ENCODE data around the gene PLEKHA5.
"Not testable (repeated sequence)": the region's sequence is repeated elsewhere in the genome, so short reads cannot be mapped to it uniquely, and the experiment has no call there.

PLEKHA5 gene

DNA sequence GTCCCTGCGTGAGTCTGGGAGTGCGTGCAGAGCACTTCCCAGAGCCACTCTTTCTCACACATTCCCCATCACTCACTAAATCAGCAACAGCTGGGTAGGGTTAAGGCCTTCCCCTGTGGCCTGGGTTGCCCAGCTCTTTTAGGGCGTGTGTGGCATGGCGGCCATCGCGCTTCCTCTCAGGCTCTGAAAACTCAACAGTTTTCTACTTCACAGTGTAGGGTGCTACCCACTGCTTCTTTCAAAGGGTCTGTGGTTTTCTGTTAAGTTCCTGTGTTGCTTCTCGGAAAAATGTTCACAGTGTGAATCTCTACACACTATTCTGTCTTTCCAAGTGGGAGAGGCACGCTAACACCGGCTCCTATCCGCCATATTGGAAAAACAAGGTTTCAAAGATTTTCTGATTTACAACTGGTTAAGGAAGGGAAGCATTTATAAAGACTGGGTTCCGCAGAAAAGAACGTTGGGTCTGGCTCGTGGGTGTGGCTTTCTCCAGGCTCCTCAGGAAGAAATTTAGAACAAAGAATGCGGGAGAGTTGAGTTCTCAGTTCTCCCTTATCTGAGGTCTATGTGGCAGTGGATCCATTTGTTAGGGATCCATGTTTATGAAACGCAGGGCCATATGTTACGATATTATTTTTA lies 274.8 kb downstream of the PLEKHA5 start:
- no peak for DNase-seq (ENCODE audit: low spot score)

DNA sequence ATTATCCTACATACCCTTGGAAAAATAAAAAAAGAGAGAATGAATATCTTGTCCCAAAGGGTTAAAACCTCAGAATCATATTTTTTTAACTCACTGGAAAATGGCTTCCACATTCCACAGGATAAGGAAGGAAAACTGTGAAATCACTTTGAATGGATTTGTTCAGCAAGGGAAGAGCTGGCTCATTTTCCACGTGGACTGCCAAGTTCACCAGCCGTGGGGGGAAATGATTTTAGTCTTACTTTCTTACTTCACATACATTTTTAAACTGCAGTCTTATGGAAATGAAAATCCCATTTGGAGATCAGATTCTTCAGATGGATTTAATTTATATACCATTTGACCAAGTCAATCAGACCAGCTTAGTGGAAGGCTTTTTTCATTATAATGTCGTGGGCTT lies 279.8 kb downstream of the PLEKHA5 start:
- no peak for DNase-seq (ENCODE audit: low spot score)

- DNase-seq (ENCODE audit: low spot score): no peak
Measured at GRCh38 chr12:19410211-19410610, 280.7 kb downstream of the PLEKHA5 start.

GRCh38 chr12:19410629-19411185 lies 281.2 kb downstream of the PLEKHA5 start:
- DNase-seq (ENCODE audit: low spot score): no peak

DNA sequence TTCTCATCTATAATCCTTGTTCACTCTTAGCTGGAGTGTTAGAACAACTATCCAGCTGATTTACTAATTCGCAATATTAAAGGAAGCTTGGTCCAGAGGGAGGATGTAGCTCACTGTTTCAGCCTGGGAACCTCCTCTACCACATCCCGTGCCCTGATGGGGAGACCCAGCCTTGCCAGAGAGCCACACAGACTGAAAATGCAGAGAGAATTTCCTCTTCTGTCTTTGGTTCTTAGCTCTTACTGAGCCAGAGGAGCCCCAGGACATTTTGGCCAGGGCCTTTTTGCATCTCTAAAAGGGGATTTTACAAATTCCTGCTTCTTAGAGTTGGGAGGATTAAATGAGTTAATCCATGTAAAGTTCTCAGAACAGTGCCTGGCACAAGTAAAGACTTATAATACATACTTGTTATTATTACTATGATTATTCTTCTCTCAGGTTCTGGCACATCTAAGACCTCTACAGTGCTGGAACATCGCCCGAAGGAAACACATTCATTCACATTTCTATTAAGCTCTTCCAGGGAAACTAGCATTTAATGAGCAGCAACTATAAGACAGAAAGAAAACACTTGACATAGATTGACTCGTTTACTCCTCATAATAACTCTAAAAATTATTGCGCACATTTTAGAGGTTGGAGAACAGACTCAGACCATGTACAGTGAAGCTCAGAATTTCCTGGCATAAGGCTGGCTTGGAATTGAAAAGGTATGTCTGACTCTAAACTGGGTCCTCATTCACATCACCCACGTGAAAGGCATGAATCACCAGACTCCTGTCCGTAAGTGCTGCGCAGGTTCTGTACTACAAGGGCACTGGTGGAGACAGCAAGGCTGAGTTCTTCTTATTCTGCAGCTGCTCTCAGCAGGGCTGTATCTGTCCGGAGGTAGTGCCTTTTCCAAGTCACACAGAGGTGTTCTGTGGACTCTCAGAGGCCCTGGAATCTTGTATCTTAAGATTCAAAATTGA lies 282.0 kb downstream of the PLEKHA5 start:
- no peak for DNase-seq (ENCODE audit: low spot score)

DNA sequence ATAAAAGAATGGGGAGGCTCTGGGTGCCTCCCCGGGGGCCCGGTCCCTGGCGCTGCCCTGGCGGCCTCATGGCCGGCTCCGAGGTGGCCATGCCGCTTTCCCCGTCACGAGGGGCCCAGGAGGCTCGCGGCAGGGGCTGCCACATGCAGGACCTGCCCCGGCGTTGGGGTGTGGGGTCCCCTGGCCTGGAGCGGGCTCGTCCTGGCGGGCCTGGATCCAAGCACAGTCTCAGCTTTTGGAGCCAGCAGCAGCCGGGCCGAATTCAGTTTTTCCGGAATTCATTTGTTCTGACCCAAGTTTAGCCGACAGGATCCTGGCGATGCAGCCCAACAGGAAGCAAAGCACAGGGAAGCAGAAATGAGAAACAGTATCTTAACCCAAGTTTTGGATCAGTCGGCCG lies 283.3 kb downstream of the PLEKHA5 start:
- no peak for DNase-seq (ENCODE audit: low spot score)

- not testable (repeated sequence) for DNase-seq (ENCODE audit: low spot score)
Measured at GRCh38 chr12:19413582-19413981, 284.0 kb downstream of the PLEKHA5 start.

- DNase-seq (ENCODE audit: low spot score): no peak
Measured at GRCh38 chr12:19415563-19415962, 286.0 kb downstream of the PLEKHA5 start.

GRCh38 chr12:19419086-19419485 lies 289.6 kb downstream of the PLEKHA5 start:
- DNase-seq (ENCODE audit: low spot score): no peak

DNA sequence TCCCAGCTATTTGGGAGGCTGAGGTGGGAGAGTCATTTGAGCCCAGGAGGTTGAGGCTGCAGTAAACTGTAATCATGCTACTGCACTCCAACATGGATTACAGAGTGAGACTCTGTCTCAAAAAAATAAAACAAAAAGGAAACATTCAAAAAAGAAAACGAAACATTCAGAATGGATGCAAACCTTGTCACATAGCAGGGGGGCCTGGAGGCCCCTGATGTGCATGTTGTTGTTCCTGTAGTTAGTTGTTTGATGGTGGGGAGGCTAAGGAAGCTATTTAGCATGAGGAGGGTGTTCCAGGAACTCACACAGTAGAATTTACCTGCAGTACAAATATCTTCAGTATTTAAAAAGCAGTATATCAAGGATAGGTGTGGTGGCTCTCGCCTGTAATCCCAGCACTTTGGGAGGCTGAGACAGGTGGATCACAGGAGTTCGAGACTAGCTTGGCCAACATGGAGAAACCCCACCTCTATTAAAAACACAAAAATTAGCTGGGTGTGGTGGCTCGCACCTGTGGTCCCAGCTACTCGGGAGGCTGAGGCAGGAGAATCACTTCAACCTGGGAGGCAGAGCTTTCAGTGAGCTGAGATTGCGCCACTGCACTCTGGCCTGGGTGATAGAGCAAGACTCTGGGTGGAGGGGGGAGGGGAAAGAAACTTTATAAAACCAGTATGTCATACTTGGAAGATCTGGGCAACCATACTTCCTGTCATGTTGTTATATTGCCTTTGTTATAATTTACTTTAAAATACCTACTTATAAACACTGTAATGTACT lies 292.2 kb downstream of the PLEKHA5 start:
- DNase-seq (ENCODE audit: low spot score): no peak

DNA sequence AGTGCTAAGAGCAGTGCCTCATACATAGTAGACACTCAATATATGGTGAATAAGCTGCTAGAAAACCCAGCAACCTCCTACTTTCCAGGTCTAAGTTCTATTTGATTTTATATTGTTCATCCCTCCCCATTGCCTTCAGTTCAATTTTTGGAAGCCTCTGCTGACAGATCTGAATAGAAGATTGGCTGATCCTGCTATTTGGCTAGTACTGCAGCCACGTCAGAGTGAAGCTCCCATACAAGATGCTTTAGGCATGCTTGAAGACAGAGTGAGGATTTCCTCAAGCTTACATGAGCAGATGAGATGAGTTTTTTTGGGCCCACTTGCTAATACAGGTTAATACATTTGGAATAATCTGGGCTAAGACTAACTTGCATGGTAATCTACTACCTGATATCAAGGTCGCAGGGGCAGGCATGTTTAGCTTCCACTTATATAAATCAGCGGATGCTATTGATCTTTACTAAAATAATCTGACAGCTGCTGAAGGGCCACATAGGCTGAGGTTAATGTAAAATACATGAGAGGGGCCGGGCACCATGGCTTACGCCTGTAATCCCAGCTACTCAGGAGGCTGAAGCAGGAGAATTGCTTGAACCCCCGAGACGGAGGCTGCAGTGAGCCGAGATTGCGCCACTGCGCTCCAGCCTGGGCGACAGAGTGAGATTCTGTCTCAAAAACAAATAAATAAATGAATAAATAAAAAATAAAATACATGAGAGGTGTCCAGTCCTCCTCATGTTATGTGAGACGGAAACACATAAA lies 293.8 kb downstream of the PLEKHA5 start:
- no peak for DNase-seq (ENCODE audit: low spot score)
